Lung (tissue), 12 donors: ENCODE results near the gene PDCD1. TPM values are rescaled to one million over a fixed set of nuclear protein-coding genes. Genes with fewer than 3 reads are reported as not detected.
A peak's percentile ranks its signal among the peaks of the same experiment; 100 is the strongest.

ENCODE experiments used
- ATAC-seq: fragments of 200-7000 bp; cut with Tn5 transposase; one replicate; pipeline ENCODE4 v1.9.1; 2020; ENCODE audit warnings: moderate number of reproducible peaks; ENCODE audit not compliant: insufficient read depth, low FRiP score
- DNase-seq, 3 donors: peaks; one replicate each; pipeline ENCODE4 v3.0.0-alpha.2; 2013 to 2017
- H3K27ac ChIP-seq, 2 donors: one replicate each; pipeline ENCODE4 v1.5.1; 2013; ENCODE audit warnings: mild to moderate bottlenecking in 2 of 2, moderate library complexity in 2 of 2, control low read depth in 1 of 2, inconsistent platforms in 1 of 2, low read depth in 1 of 2, low read length in 1 of 2
- H3K27me3 ChIP-seq, 3 donors: one replicate each; pipeline ENCODE4 v1.5.1; 2013; ENCODE audit warnings: low read length in 2 of 3; ENCODE audit not compliant: control insufficient read depth in 3 of 3, insufficient read depth in 3 of 3
- H3K36me3 ChIP-seq, 4 donors: one replicate each; pipeline ENCODE4 v1.5.1; 2013; ENCODE audit warnings: low read length in 4 of 4, mild to moderate bottlenecking in 1 of 4, moderate library complexity in 1 of 4; ENCODE audit not compliant: control insufficient read depth in 4 of 4, insufficient read depth in 4 of 4
- H3K4me1 ChIP-seq, 5 donors: one replicate each; pipeline ENCODE4 v1.5.1; 2013; ENCODE audit warnings: low read length in 5 of 5, mild to moderate bottlenecking in 2 of 5, moderate library complexity in 1 of 5; ENCODE audit not compliant: control insufficient read depth in 5 of 5, insufficient read depth in 5 of 5
- H3K4me3 ChIP-seq: one replicate; pipeline ENCODE4 v1.5.1; 2013; ENCODE audit warnings: mild to moderate bottlenecking, control low read depth, moderate library complexity
- H3K9ac ChIP-seq, 2 donors: one replicate each; pipeline ENCODE4 v1.5.1; 2013; ENCODE audit warnings: low read length in 2 of 2, control low read depth in 1 of 2; ENCODE audit not compliant: insufficient read depth in 1 of 2
- H3K9me3 ChIP-seq, 4 donors: one replicate each; pipeline ENCODE4 v1.5.1; 2013; ENCODE audit warnings: low read length in 3 of 4, mild to moderate bottlenecking in 1 of 4, moderate library complexity in 1 of 4; ENCODE audit not compliant: control insufficient read depth in 4 of 4, insufficient read depth in 3 of 4
- CTCF ChIP-seq: IDR thresholded peaks from 2 replicates; pipeline ENCODE4 v1.5.1; 2012; ENCODE audit warnings: mild to moderate bottlenecking; ENCODE audit errors: control extremely low read depth, extremely low read depth
- WGBS, 2 donors: extraction: QIAGEN DNeasy Blood & Tissue Kit; methylation state at CpG; one replicate each; pipeline ENCODE4 v1.1.7; 2013; 5-methylcytosine and 5-hydroxymethylcytosine counted together
- polyA plus RNA-seq, 2 donors: library from polyadenylated mRNA; stranded (reverse); fragments of 200-250 nt; gene quantifications; one replicate each; pipeline ENCODE4 v1.2.1, GENCODE V29; 2013
- total RNA-seq, 2 donors: library from RNA; depleted of rRNA in 1 of 2; stranded (reverse); fragments of >200 nt in 1 of 2; gene quantifications; one replicate each; pipeline ENCODE4 v1.2.1, GENCODE V29; 2014 to 2021
- donor health status: control.
- donor health status: control.
- donor health status: Bipolar disorder and iron deficiency.
- donor health status: healthy.
- donor health status: DM: yes; HTN: yes; CAD: no.

Gene PDCD1
- total and polyA plus RNA-seq, 4 donors = 0.59 to 0.97 (median 0.81) TPM

GRCh38 chr2:241855245-241855887, 3.3 kb downstream of the PDCD1 start:
- peaks cover 0 to 18% (median 3%) of the 10 kb centered on the region in 5 donors for H3K4me1 ChIP-seq
- no peaks in the 10 kb centered on the region for H3K9me3 ChIP-seq
- no peak overlapping the region for H3K9ac ChIP-seq
- H3K27me3 ChIP-seq = peaks cover 0 to 5% (median 0%) of the 10 kb centered on the region in 3 donors
- no peak for TF ChIP-seq CTCF
- H3K27ac ChIP-seq = no peak overlapping the region
- H3K36me3 ChIP-seq = no peaks in the 10 kb centered on the region
- 76 to 82% methylated on average over 18 of the region's 18 CpGs for WGBS, 2 donors
- DNase-seq (no peak), ATAC-seq (no peak)
- H3K4me3 ChIP-seq = no peak overlapping the region

- Histone ChIP-seq H3K36me3 (no peaks in the 10 kb centered on the region), H3K9me3 (no peaks in the 10 kb centered on the region), H3K27me3 (peaks cover 0 to 5% (median 0%) of the 10 kb centered on the region in 3 donors), H3K4me3 (no peak overlapping the region), H3K4me1 (peaks cover 0 to 11% (median 0%) of the 10 kb centered on the region in 5 donors), H3K9ac (no peak overlapping the region), H3K27ac (peak overlapping the region in 1 of 2 donors; percentile 17)
- DNase-seq (peak in 1 of 3 donors; percentile 47), ATAC-seq (no peak)
- no peak for TF ChIP-seq CTCF
- 49 to 55% methylated on average over 21 of the region's 21 CpGs for WGBS, 2 donors
Observed at GRCh38 chr2:241854342-241855244, 4.1 kb downstream of the PDCD1 start.

- TF ChIP-seq CTCF = no peak
- Histone ChIP-seq H3K9me3 (no peaks in the 10 kb centered on the region), H3K36me3 (no peaks in the 10 kb centered on the region), H3K4me3 (no peak overlapping the region), H3K4me1 (peaks cover 0 to 5% (median 0%) of the 10 kb centered on the region in 5 donors), H3K27me3 (peaks cover 0 to 5% (median 0%) of the 10 kb centered on the region in 3 donors), H3K27ac (peak overlapping the region in 1 of 2 donors; percentile 17), H3K9ac (no peak overlapping the region)
- no peak for DNase-seq
- ATAC-seq = no peak
- WGBS, 2 donors = 82 to 83% methylated on average over 27 of the region's 27 CpGs
Observed at GRCh38 chr2:241853651-241854341, 4.9 kb downstream of the PDCD1 start.
